ENCODE data around the gene PSKH1.

Gene PSKH1

DNA sequence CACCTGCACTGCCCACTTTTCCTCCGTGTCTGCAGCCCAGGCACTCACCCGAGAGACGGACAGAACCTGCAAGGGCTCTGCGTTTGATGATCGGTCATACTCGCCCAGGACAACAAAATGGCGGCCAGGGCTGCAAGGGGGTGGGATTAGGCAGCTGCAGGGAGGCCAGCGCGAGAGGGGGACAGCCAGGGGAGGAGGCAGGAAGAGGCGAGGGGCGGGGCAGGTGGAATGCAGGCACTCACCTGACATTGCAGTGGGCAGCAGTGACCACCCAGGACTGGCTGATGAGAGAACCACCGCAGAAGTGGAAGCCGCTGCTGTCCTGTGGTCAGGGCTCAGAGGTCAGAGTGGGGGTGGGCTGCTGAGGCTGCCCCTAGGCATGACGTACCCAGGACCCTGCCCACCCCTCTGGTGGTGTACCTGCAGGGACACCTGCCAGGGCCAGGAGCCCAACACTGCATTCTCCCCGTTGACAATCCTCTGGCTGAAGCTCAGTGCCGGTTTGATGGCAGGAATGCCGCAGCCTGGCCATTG, 37.7 kb downstream of the PSKH1 start:
- H3K9me3 Mint-ChIP-seq = no peaks in the 10 kb centered on the region
- H3K27ac Mint-ChIP-seq = no peak overlapping the region
- peaks cover 13% of the 10 kb centered on the region for H3K27me3 Mint-ChIP-seq (ENCODE audit: low read depth, poor library complexity)
- peaks cover 30% of the 10 kb centered on the region for H3K4me1 Mint-ChIP-seq
- no peak overlapping the region for H3K4me3 Mint-ChIP-seq
- H3K36me3 Mint-ChIP-seq (ENCODE audit: low read depth) = peaks cover 11% of the 10 kb centered on the region
- no peak for DNase-seq
- TF ChIP-seq, protein P1, sequence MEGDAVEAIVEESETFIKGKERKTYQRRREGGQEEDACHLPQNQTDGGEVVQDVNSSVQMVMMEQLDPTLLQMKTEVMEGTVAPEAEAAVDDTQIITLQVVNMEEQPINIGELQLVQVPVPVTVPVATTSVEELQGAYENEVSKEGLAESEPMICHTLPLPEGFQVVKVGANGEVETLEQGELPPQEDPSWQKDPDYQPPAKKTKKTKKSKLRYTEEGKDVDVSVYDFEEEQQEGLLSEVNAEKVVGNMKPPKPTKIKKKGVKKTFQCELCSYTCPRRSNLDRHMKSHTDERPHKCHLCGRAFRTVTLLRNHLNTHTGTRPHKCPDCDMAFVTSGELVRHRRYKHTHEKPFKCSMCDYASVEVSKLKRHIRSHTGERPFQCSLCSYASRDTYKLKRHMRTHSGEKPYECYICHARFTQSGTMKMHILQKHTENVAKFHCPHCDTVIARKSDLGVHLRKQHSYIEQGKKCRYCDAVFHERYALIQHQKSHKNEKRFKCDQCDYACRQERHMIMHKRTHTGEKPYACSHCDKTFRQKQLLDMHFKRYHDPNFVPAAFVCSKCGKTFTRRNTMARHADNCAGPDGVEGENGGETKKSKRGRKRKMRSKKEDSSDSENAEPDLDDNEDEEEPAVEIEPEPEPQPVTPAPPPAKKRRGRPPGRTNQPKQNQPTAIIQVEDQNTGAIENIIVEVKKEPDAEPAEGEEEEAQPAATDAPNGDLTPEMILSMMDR (IDR thresholded peaks at IDR 0.05) = no peak

DNA sequence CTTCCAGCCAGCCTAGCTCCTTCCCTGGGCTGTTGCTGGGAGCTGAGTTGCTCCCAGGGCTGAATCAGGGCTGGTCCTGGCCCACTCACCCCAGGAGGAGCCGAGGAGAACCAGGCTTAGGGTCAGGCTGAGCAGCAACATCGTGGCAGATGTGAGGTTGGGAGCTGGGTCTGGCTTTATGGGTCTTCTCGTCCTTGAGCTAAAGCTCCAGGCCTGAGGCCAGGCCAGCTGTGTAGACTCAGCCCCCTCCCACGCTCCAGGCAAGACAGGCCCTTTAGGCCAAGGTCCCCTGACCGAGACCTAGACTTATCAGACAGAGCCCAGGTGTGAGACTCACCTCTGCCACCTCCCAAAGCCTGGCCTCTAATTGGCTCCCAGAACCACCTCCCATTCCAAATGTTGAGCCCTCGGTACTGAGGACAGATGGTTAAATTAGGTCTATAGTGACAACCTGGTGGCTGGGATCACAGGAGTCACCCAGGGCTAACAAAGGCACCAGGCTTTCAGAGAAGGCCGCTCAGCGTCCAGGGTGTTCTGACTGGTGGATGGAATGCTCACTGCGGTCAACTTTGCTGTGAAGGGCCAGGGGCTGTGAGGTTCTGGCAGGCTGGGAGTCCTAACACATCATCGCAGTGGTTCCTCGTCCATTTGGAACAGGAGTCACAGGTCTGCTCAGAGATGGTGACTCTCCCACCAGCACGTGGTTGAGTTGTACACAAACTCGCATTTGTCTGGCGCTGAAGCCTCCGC, 38.8 kb downstream of the PSKH1 start, which contains the start of gene CTRL:
TSS of gene CTRL (minus strand) at position 151 of the 750 bp plus-strand sequence. CDS start at position 141, 10 bp downstream.
- H3K36me3 Mint-ChIP-seq (ENCODE audit: low read depth) = peaks cover 11% of the 10 kb centered on the region
- TF ChIP-seq, protein P1 (IDR thresholded peaks at IDR 0.05) = no peak
- peaks cover 13% of the 10 kb centered on the region for H3K27me3 Mint-ChIP-seq (ENCODE audit: low read depth, poor library complexity)
- no peaks in the 10 kb centered on the region for H3K9me3 Mint-ChIP-seq
- peaks cover 23% of the 10 kb centered on the region for H3K4me1 Mint-ChIP-seq
- no peak within 1 kb of the TSS for H3K4me3 Mint-ChIP-seq
- no peak for DNase-seq
- no peak within 1 kb of the TSS for H3K27ac Mint-ChIP-seq

DNA sequence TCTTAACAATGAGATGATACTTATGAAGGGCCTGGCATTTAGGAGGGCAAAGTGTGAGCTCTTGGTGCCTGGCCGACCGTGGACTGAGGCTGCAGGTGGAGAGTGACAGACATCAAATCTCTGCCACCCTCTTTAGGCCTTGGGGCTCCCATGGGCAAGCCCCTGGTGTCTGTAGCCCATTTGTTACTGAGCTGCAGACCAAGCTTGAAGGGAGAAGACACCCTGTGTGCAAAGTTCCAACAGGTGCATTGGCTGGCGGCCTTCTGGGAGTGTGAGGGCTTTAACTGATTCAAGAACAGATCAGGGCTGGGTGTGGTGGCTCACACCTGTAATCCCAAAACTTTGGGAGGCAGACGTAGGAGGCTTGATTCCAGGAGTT, 39.4 kb downstream of the PSKH1 start:
- Mint-ChIP-seq H3K27me3 (ENCODE audit: low read depth, poor library complexity) (peaks cover 13% of the 10 kb centered on the region), H3K36me3 (ENCODE audit: low read depth) (peaks cover 11% of the 10 kb centered on the region), H3K4me1 (peaks cover 28% of the 10 kb centered on the region), H3K27ac (no peak overlapping the region), H3K4me3 (no peak overlapping the region), H3K9me3 (no peaks in the 10 kb centered on the region)
- TF ChIP-seq, protein P1 (IDR thresholded peaks at IDR 0.05) = no peak
- no peak for DNase-seq

DNA sequence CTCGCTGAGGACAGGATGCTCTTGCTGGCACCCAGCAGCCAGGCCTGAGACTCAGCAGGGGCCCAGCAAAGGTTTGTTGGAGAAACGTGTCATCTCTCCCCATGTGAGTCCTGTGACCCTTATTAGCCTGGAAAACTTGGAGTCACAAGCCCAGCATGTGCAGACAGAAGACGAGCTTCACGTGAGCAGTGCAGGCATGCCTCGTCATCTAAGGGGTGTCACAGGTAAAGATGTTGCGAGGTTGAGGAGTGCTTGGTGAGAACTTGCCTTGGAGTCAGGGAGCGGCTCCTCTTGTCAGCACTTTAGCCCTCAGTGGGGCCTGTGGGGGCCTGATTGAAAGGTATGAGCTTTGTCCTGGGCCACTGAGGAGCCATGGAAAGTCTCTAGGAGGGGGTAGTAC, 40.8 kb downstream of the PSKH1 start:
- Mint-ChIP-seq H3K27ac (no peak overlapping the region), H3K27me3 (ENCODE audit: low read depth, poor library complexity) (peaks cover 13% of the 10 kb centered on the region), H3K4me3 (peak overlapping the region; percentile 52), H3K9me3 (no peaks in the 10 kb centered on the region), H3K36me3 (ENCODE audit: low read depth) (peaks cover 6% of the 10 kb centered on the region), H3K4me1 (peaks cover 29% of the 10 kb centered on the region)
- TF ChIP-seq, protein P1 (IDR thresholded peaks at IDR 0.05) = no peak
- DNase-seq = no peak

DNA sequence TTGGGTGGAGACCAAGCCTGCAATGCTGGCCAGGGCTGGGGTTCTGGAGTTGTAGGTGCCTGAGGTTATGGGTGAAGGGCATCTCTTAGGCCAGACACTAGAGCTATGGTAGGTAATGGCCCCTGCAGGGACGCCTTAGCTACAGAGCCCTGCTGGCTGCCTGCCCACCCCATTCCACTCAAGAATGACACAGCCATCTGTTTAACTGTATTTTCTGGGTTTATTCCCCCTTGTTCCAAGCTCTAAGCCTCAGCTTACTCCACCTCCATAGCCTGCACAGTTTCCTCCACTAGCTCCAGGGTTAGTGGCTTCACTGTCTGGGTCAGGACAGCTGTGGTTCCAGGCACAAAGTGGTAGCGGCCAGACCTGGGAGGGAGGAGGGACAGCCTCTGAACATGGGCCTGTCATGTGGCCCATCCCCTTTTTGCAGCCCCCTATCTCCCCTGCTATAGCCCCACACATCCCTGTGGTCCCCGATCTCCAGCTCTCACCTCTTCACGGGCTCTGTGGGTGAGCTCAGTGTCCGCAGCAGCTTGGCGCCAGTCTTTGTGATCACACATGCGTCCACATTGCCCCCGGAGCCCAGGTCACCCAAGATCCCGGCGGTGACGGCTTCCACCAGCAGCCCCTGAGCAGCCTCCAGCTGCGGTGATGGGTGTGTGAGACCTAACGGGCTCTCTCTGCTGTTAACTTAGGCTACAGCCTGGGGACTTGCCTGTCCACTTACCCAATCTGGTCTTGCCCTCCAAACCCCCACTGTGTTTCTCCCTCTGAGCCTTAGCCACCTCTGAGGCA, 41.4 kb downstream of the PSKH1 start:
- Mint-ChIP-seq H3K9me3 (no peaks in the 10 kb centered on the region), H3K27me3 (ENCODE audit: low read depth, poor library complexity) (peaks cover 13% of the 10 kb centered on the region), H3K36me3 (ENCODE audit: low read depth) (peaks cover 6% of the 10 kb centered on the region), H3K4me3 (peak overlapping the region; percentile 100), H3K27ac (no peak overlapping the region), H3K4me1 (peaks cover 29% of the 10 kb centered on the region)
- DNase-seq = no peak
- TF ChIP-seq, protein P1 (IDR thresholded peaks at IDR 0.05) = no peak

Measured in nephron progenitor cell (in vitro differentiated cells).